Endodermal cell (in vitro differentiated cells): ENCODE data around the gene ACAN. TPM values are rescaled to one million over a fixed set of nuclear protein-coding genes. Genes with fewer than 3 reads are reported as not detected.

ENCODE experiments used
- DNase-seq: peaks from one replicate; pipeline ENCODE4 v3.0.0-alpha.2; 2017
- H3K27ac ChIP-seq: 2 replicates; pipeline ENCODE4 v1.5.1; 2013; ENCODE audit warnings: mild to moderate bottlenecking, low read depth, low read length, moderate library complexity
- H3K27me3 ChIP-seq: 2 replicates; pipeline ENCODE4 v1.6.1; 2013; ENCODE audit warnings: mild to moderate bottlenecking, low read length, moderate library complexity; ENCODE audit not compliant: insufficient read depth, control insufficient read depth, poor library complexity, severe bottlenecking
- H3K36me3 ChIP-seq: 2 replicates; pipeline ENCODE4 v1.7.0; 2013; ENCODE audit warnings: mild to moderate bottlenecking, low read length, moderate library complexity; ENCODE audit not compliant: control insufficient read depth, insufficient read depth
- H3K4me1 ChIP-seq: one replicate; pipeline ENCODE4 v1.7.0; 2013; ENCODE audit warnings: low read length; ENCODE audit not compliant: control insufficient read depth, insufficient read depth
- H3K4me3 ChIP-seq: 2 replicates; pipeline ENCODE4 v1.5.1; 2013; ENCODE audit warnings: mild to moderate bottlenecking, low read length, moderate library complexity
- H3K9ac ChIP-seq: 2 replicates; pipeline ENCODE4 v1.6.1; 2013; ENCODE audit warnings: mild to moderate bottlenecking, low read length, moderate library complexity; ENCODE audit not compliant: poor library complexity, severe bottlenecking; ENCODE audit errors: extremely low read depth
- H3K9me3 ChIP-seq: 2 replicates; pipeline ENCODE4 v1.6.1; 2013; ENCODE audit warnings: mild to moderate bottlenecking, low read length, moderate library complexity; ENCODE audit not compliant: control insufficient read depth
- H3K27ac Mint-ChIP-seq: 2 replicates; pipeline ENCODE4 v1.8.0; 2020; ENCODE audit warnings: mixed read lengths
- H3K27me3 Mint-ChIP-seq: 2 replicates; pipeline ENCODE4 v1.8.0; 2021; ENCODE audit warnings: mild to moderate bottlenecking, mixed read lengths; ENCODE audit not compliant: insufficient read depth
- H3K36me3 Mint-ChIP-seq: 2 replicates; pipeline ENCODE4 v1.8.0; 2020; ENCODE audit warnings: low read depth, mixed read lengths
- H3K4me1 Mint-ChIP-seq: 2 replicates; pipeline ENCODE4 v1.8.0; 2020; ENCODE audit warnings: mixed read lengths
- H3K4me3 Mint-ChIP-seq: 2 replicates; pipeline ENCODE4 v1.8.0; 2020; ENCODE audit warnings: mild to moderate bottlenecking, moderate library complexity, mixed read lengths
- H3K9me3 Mint-ChIP-seq: 2 replicates; pipeline ENCODE4 v1.8.0; 2020; ENCODE audit warnings: mild to moderate bottlenecking, mixed read lengths
- CTCF ChIP-seq: fragments of 200-600 bp; sonication (generic); conservative IDR thresholded peaks from 2 replicates; pipeline ENCODE4 v1.5.0; 2021; ENCODE audit warnings: antibody characterized with exemption, mild to moderate bottlenecking
- WGBS, 2 experiments: methylation state at CpG; one replicate each; pipeline versions ENCODE4 v1.1.5 to v1.1.7; 2013; ENCODE audit warnings: missing lambda C conversion rate in 2 of 2, mixed read lengths in 1 of 2; ENCODE audit not compliant: insufficient coverage in 1 of 2, insufficient read length in 1 of 2; 5-methylcytosine and 5-hydroxymethylcytosine counted together
- total RNA-seq, 2 donors: library from RNA; stranded (reverse); fragmentation: NEBNext Ultra II Directional in 1 of 2; extraction: Animal tissue kit (Norgen Biotek cat#: 25700) in 1 of 2; gene quantifications; 2 replicates in 1 of 2; 3 replicates in 1 of 2; pipeline ENCODE4 v1.2.1, GENCODE V29; 2021

ACAN gene
- total RNA-seq, 2 donors from 2014 or later, result 0.38 to 0.75 TPM

DNA sequence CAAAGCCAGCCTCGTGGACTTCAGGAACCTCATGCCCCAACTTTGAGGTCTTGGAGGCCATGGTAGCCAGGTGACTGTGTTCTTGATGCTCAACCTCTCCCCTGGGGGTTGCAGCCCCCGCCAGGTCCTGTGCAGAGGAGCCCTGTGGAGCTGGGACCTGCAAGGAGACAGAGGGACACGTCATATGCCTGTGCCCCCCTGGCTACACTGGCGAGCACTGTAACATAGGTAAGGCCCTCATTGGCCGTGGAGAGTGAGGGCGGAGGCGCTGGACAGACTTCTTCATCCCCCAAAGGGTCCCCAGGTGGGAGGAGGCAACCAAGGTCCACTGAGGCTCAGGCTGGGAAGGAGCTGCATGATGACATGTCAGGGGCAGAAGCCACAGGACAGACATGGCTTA is 57.0 kb downstream of the ACAN start:
- Histone ChIP-seq H3K9ac (no peak overlapping the region), H3K27ac (no peak overlapping the region)
- DNase-seq, result no peak

DNA sequence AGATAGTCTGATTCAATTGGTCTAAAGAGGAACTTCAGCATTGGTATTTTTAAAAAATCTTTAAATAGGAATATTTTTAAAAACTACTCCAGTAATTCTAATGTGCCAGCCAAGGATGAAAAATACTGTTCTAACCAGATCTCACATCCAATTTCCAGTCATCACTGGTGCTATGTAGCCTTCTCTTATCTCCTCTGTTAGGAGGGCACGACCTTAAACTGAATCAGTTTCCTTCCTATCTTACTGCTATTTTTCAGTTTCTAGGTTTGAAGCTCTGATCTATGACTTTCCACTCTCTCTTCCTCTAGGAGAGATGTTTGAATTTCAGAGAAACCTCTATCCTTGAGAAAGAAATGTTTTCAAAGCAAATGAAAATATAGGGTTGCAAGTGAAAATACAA is 60.2 kb downstream of the ACAN start:
- Histone ChIP-seq H3K27me3 (peaks cover 5% of the 10 kb centered on the region), H3K27ac (no peak overlapping the region), H3K4me1 (no peaks in the 10 kb centered on the region), H3K4me3 (no peak overlapping the region), H3K36me3 (no peaks in the 10 kb centered on the region), H3K9me3 (no peaks in the 10 kb centered on the region), H3K9ac (no peak overlapping the region)
- Mint-ChIP-seq H3K27me3 (peaks cover 13% of the 10 kb centered on the region), H3K4me3 (no peak overlapping the region), H3K9me3 (peaks cover 2% of the 10 kb centered on the region), H3K27ac (no peak overlapping the region), H3K4me1 (no peaks in the 10 kb centered on the region), H3K36me3 (no peaks in the 10 kb centered on the region)
- DNase-seq, result no peak
- TF ChIP-seq CTCF, result no peak
- WGBS, 2 experiments, result 90% methylated on average over 1 of the region's 1 CpG; no CpG with 5 or more reads in 1 of the 2 experiments

More for the DNA sequence above, 57.0 kb downstream of the ACAN start:
- H3K4me1 Mint-ChIP-seq, result no peaks in the 10 kb centered on the region
- H3K4me3 Mint-ChIP-seq, result no peak overlapping the region
- no peaks in the 10 kb centered on the region for H3K36me3 Mint-ChIP-seq
- Histone ChIP-seq H3K9me3 (peaks cover under 1% of the 10 kb centered on the region), H3K27me3 (no peaks in the 10 kb centered on the region), H3K4me3 (no peak overlapping the region), H3K4me1 (no peaks in the 10 kb centered on the region), H3K36me3 (no peaks in the 10 kb centered on the region)
- TF ChIP-seq CTCF, result no peak
- peaks cover 2% of the 10 kb centered on the region for H3K9me3 Mint-ChIP-seq
- WGBS, 2 experiments, result 83 to 98% methylated on average over 4 to 7 of the region's 7 CpGs
- H3K27ac Mint-ChIP-seq, result no peak overlapping the region
- H3K27me3 Mint-ChIP-seq, result peaks cover 13% of the 10 kb centered on the region

- no peak overlapping the region for H3K27ac Mint-ChIP-seq
- Histone ChIP-seq H3K9me3 (no peaks in the 10 kb centered on the region), H3K4me3 (no peak overlapping the region), H3K27ac (no peak overlapping the region), H3K4me1 (no peaks in the 10 kb centered on the region), H3K36me3 (no peaks in the 10 kb centered on the region), H3K27me3 (peaks cover 5% of the 10 kb centered on the region), H3K9ac (no peak overlapping the region)
- no peaks in the 10 kb centered on the region for H3K4me1 Mint-ChIP-seq
- no peak for DNase-seq
- no peak for TF ChIP-seq CTCF
- peaks cover 6% of the 10 kb centered on the region for H3K9me3 Mint-ChIP-seq
- 71 to 84% methylated on average over 4 of the region's 4 CpGs for WGBS, 2 experiments
- no peak overlapping the region for H3K4me3 Mint-ChIP-seq
- H3K27me3 Mint-ChIP-seq, result peaks cover 18% of the 10 kb centered on the region
- H3K36me3 Mint-ChIP-seq, result no peaks in the 10 kb centered on the region
These were observed 61.7 kb downstream of the ACAN start for GRCh38 chr15:88864861-88865497.
